Measurements from ENCODE around the gene LENG1. TPM values are rescaled to one million over a fixed set of nuclear protein-coding genes. Genes with fewer than 3 reads are reported as not detected.

Gene LENG1
- total RNA-seq, 1 experiment from 2014 or later: 8.2 TPM

DNA sequence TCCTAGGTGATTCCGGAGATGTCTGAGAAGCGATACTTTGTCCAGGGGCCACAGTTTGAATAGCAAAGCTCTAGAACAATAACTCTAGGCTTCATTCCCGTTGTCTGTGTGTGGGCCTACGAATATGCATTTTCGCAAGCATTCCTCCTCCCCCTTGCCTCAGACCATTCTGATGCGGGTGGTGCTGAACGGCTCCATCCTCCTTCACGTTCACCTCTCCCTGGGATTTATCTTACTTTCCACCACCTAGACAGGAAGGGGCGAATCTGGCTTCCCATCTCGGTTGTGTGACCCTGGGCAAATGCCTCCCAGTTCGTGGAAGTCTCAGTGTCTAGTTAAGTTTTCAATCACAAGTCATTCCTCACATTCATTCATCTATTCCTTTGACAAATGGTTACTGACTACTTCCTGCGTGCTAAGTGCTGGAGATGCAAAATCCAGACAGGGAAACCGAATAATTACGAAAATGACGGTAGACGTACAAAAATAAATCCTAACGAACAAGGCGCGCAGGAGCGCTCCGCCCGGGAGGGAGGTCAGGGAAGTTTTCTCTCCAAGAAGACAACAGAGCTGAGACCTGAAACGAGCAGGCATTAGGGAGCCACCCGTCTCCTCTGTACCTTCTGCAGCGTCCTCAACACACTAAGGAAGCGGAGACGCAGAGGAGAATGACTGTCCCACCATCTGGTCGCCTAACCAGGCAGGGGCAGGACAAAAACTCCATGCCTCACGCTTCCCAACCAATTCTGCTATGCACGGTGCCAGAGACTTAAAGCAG, 23.2 kb downstream of the LENG1 start:
- TF ChIP-seq, protein P1, sequence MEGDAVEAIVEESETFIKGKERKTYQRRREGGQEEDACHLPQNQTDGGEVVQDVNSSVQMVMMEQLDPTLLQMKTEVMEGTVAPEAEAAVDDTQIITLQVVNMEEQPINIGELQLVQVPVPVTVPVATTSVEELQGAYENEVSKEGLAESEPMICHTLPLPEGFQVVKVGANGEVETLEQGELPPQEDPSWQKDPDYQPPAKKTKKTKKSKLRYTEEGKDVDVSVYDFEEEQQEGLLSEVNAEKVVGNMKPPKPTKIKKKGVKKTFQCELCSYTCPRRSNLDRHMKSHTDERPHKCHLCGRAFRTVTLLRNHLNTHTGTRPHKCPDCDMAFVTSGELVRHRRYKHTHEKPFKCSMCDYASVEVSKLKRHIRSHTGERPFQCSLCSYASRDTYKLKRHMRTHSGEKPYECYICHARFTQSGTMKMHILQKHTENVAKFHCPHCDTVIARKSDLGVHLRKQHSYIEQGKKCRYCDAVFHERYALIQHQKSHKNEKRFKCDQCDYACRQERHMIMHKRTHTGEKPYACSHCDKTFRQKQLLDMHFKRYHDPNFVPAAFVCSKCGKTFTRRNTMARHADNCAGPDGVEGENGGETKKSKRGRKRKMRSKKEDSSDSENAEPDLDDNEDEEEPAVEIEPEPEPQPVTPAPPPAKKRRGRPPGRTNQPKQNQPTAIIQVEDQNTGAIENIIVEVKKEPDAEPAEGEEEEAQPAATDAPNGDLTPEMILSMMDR (IDR thresholded peaks at IDR 0.05; ENCODE audit: unreplicated experiment): no peak
- Mint-ChIP-seq H3K27ac (ENCODE audit: low read depth, unreplicated experiment) (peak overlapping the region; percentile 71), H3K4me1 (ENCODE audit: insufficient read depth, unreplicated experiment) (peaks cover 25% of the 10 kb centered on the region), H3K4me3 (ENCODE audit: unreplicated experiment) (peak overlapping the region; percentile 79), H3K36me3 (ENCODE audit: insufficient read depth, unreplicated experiment) (peaks cover 7% of the 10 kb centered on the region), H3K9me3 (ENCODE audit: unreplicated experiment) (no peaks in the 10 kb centered on the region), H3K27me3 (ENCODE audit: insufficient read depth, unreplicated experiment) (no peaks in the 10 kb centered on the region)
- no peak for DNase-seq (ENCODE audit: unreplicated experiment)
- intact Hi-C loops (cut with micrococcal nuclease): loop anchor here (2.0 kb wide), 3 partner anchors 23 to 267 kb away; partner anchors contain the start of genes LENG1 and MBOAT7
- BruUV-seq (replicated peaks): TSS peak; percentile 76
- POLR2A ChIA-PET: interaction anchor here (0.6 to 5.7 kb wide), 21 partner anchors 9 to 980 kb away, joined by 3 to 110 read pairs (median 4); partner anchors contain the start of genes LENG1, MBOAT7, MYADM and PRPF31
- CTCF ChIA-PET: interaction anchor here (0.6 to 1.4 kb wide), 4 partner anchors 22 to 1125 kb away, joined by 3 to 4 read pairs (median 3); no protein-coding TSS in a partner anchor

DNA sequence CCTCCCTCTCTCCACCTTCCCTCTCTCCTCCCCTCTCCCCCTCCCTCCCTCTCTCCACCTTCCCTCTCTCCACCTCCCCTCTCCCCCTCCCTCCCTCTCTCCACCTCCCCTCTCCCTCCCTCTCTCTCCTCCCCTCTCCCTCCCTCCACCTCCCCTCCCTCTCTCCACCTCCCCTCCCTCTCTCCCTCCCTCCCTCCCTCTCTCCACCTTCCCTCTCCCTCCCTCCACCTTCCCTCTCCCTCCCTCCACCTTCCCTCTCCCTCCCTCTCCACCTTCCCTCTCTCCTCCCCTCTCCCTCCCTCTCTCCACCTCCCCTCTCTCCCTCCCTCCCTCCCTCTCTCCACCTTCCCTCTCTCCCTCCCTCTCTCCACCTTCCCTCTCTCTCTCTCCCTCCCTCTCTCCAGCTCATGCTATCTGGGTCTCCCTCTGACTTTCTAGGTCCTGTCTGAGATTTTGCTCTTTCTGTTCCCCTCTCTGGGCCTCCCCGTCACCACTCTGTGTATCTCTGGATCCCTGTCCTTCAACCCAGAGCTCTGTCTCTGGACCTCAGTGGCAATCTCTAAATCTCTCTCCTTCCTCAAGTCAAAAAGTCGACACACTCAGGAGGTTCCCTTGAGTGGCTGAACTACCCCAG, 25.4 kb downstream of the LENG1 start:
- Mint-ChIP-seq H3K27ac (ENCODE audit: low read depth, unreplicated experiment) (no peak overlapping the region), H3K4me1 (ENCODE audit: insufficient read depth, unreplicated experiment) (peaks cover 11% of the 10 kb centered on the region), H3K4me3 (ENCODE audit: unreplicated experiment) (no peak overlapping the region), H3K36me3 (ENCODE audit: insufficient read depth, unreplicated experiment) (peaks cover 15% of the 10 kb centered on the region), H3K27me3 (ENCODE audit: insufficient read depth, unreplicated experiment) (no peaks in the 10 kb centered on the region), H3K9me3 (ENCODE audit: unreplicated experiment) (no peaks in the 10 kb centered on the region)
- no TSS peak for BruUV-seq (replicated peaks)
- ChIA-PET POLR2A (interaction anchor here (0.5 to 0.6 kb wide), 3 partner anchors 19 to 66 kb away, joined by 3 read pairs; no protein-coding TSS in a partner anchor), CTCF (no interaction called here)
- DNase-seq (ENCODE audit: unreplicated experiment): no peak
- intact Hi-C loops (cut with micrococcal nuclease): no loop called here
- TF ChIP-seq, protein P1 (IDR thresholded peaks at IDR 0.05; ENCODE audit: unreplicated experiment): no peak

DNA sequence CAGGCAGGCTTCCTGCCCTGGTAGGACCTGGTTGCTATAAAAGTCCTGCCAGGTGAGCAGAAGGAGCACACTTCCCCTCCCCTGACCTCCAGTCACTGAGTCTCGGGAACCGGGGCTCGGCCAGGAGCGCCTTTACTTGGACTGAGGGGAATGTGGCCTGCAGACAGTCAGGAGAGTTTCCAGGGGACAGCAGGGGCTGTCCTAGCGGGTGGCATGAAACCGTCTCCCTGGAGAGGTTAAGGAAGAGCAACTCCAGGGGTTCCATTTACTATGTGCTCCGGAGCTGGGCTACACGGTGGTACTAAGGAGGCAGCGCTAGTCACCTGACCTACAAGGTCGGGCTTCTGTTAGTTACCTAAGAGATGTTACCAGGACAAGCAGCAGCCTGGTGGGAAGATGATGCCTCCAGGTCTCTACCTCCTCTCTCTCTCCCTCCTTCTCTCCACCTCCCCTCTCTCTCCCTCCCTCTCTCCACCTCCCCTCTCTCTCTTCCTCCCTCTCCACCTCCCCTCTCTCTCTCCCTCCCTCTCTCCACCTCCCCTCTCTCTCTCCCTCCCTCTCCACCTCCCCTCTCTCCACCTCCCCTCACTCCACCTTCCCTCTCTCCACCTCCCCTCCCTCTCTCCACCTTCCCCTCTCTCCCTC, 26.1 kb downstream of the LENG1 start:
- Mint-ChIP-seq H3K36me3 (ENCODE audit: insufficient read depth, unreplicated experiment) (peaks cover 21% of the 10 kb centered on the region), H3K27ac (ENCODE audit: low read depth, unreplicated experiment) (no peak overlapping the region), H3K4me3 (ENCODE audit: unreplicated experiment) (no peak overlapping the region), H3K4me1 (ENCODE audit: insufficient read depth, unreplicated experiment) (peaks cover 6% of the 10 kb centered on the region), H3K27me3 (ENCODE audit: insufficient read depth, unreplicated experiment) (no peaks in the 10 kb centered on the region), H3K9me3 (ENCODE audit: unreplicated experiment) (no peaks in the 10 kb centered on the region)
- CTCF ChIA-PET: no interaction called here
- POLR2A ChIA-PET: no interaction called here
- DNase-seq (ENCODE audit: unreplicated experiment): peak; percentile 56
- no TSS peak for BruUV-seq (replicated peaks)
- TF ChIP-seq, protein P1 (IDR thresholded peaks at IDR 0.05; ENCODE audit: unreplicated experiment): no peak
- intact Hi-C loops (cut with micrococcal nuclease): no loop called here

DNA sequence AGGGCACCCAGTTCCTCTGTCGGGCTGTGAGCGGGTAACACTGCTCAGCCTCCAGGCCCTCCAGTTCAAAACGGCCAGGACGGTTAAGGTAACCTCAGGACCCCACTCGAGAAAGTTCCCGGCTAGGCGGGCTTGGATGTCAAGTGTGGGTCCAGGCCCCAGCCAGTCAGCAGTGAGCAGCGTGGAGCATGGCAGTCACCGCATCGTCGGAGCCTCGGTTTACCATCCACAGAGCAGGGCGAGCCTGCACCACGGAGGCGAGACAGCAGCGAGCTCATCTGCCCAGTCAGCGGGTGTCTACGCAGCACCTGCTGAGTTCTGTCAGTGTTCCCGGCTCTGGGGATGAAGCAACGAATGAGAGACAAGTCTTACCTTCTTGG, 29.9 kb downstream of the LENG1 start:
- peaks cover 52% of the 10 kb centered on the region for H3K36me3 Mint-ChIP-seq (ENCODE audit: insufficient read depth, unreplicated experiment)

More for the DNA sequence above, 29.9 kb downstream of the LENG1 start:
- intact Hi-C loops (cut with micrococcal nuclease): no loop called here
- no TSS peak for BruUV-seq (replicated peaks)
- DNase-seq (ENCODE audit: unreplicated experiment): no peak
- no peak overlapping the region for H3K27ac Mint-ChIP-seq (ENCODE audit: low read depth, unreplicated experiment)
- ChIA-PET POLR2A (interaction anchor here (0.6 kb wide), 1 partner anchor 22 kb away, joined by 4 read pairs; no protein-coding TSS in a partner anchor), CTCF (interaction anchor here (0.5 to 0.7 kb wide), 2 partner anchors 13 to 187 kb away, joined by 3 to 4 read pairs; no protein-coding TSS in a partner anchor)
- H3K4me1 Mint-ChIP-seq (ENCODE audit: insufficient read depth, unreplicated experiment): no peaks in the 10 kb centered on the region
- H3K4me3 Mint-ChIP-seq (ENCODE audit: unreplicated experiment): no peak overlapping the region
- H3K27me3 Mint-ChIP-seq (ENCODE audit: insufficient read depth, unreplicated experiment): no peaks in the 10 kb centered on the region
- H3K9me3 Mint-ChIP-seq (ENCODE audit: unreplicated experiment): no peaks in the 10 kb centered on the region
- TF ChIP-seq, protein P1 (IDR thresholded peaks at IDR 0.05; ENCODE audit: unreplicated experiment): no peak
